SW480 (cell line): ENCODE measurements around the gene PDE3B.
"Not testable (repeated sequence)": the region's sequence is repeated elsewhere in the genome, so short reads cannot be mapped to it uniquely, and the experiment has no call there.

Source experiments
- DNase-seq: peaks from one replicate; pipeline ENCODE4 v3.0.0-alpha.2; 2016; ENCODE audit warnings: low spot score

Gene PDE3B

DNA sequence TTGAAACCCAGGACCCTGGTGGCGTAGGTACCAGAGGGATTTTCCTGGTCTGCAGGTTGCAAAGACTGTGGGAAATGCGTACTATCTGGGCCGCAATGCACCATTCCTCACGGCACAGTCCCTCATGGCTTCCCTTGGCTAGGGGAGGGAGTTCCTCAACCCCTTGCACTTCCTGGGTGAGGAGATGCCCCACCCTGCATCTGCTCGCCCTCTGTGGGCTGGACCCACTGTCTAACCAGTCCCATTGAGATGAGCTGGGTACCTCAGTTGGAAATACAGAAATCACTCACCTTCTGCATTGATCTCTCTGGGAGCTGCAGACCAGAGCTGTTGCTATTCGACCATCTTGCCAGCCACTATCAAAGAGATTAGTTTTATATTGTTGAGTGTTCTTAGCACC lies 100.1 kb downstream of the PDE3B start:
- DNase-seq, result not testable (repeated sequence)

DNA sequence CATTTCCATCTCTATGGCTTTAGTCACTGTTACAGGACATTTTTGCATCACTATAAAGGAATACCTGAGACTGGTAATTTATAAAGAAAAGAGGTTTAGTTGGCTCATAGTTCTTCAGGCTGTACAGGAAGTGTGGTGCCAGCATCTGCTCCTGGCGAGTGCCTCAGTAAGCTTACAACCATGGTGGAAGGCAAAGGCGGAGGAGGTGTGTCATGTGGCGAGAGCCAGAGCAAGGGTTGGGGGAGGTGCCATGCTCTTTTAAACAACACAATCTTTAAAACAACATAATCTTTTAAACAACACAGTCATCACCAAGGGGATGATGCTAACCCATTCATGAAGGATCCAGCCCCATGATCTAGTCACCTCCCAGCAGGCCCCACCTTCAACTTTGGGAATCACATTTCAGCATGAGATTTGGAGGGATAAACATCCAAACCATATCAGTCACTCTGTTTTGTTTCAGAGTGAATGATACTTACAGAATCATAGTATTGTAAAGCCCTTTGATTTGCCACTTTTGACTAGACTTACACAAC lies 103.3 kb downstream of the PDE3B start:
- no peak for DNase-seq

DNA sequence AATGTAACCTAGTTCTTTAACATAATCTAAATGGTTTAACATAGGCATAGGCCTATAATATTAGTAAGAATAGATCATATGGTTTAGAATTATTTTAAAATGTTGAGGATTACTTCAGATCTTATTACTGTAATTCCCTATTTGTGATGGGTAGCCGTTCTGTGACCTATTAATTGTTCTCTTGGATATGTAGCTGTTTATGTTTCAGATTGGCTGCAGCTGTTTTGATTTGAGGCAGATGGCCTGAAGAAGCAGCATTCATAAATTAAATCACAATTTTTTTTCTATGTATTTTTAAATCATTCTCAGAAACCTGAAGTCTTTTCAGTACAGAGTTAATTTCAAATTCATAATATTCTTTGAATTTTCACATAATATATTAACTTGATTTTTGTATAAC lies 104.5 kb downstream of the PDE3B start:
- DNase-seq, result no peak

DNA sequence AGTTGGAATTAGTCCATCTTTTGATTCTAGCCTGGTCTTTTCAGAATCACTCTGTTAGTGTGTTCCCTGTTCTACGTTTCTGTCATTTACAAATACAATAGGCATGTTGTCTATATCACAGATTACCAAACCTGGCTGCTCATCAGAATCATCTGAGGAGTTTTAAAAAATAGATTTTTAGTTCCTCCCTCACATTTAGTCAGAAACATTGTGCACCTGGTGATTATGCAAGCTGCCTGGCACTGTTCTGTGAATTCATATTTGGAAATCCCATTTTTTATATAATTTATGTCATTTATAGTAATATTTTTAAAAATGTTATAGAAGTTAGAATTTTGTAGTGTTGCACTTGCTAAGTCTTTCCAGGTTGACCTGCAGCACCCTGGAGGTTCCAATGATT lies 107.3 kb downstream of the PDE3B start:
- DNase-seq, result no peak

GRCh38 chr11:14751975-14752407 lies 108.4 kb downstream of the PDE3B start:
- DNase-seq, result no peak

DNA sequence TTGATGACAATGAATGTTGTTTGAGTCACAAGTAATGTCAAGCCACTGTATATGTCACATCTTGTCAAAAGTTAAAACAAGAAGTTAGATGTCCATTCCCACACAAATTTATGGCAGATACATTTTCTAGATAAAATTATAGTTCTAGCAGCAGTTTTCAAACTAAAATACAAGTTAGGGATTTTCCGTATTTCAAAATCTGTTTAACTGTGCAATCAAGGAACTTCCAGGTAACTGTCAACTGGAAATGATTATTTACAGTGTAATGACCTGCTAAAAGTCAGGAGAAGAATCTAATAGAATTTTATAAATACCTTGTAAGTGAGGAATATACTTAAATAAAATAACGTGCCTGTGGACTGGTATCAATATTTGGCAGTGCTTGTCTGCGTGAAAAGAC lies 111.5 kb downstream of the PDE3B start:
- no peak for DNase-seq

DNA sequence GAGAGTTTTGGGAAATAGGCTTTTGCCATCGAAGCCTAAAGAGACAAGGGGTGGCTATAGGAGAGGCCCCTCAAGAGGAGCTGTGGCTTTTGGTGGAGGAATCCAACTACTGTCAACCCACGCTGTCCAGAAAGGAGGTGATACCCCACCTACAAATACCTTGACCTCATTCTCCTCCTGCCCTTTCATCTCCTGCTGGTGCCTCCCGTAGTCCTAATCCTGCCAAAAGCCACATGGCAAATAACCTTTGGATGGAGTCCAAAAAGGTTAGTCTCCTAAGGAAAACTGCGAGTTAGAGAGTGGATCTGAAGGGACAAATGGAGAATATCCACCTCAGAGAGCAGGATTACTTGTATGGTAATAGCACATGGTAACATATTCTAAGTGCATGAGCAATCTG lies 112.7 kb downstream of the PDE3B start:
- no peak for DNase-seq

DNA sequence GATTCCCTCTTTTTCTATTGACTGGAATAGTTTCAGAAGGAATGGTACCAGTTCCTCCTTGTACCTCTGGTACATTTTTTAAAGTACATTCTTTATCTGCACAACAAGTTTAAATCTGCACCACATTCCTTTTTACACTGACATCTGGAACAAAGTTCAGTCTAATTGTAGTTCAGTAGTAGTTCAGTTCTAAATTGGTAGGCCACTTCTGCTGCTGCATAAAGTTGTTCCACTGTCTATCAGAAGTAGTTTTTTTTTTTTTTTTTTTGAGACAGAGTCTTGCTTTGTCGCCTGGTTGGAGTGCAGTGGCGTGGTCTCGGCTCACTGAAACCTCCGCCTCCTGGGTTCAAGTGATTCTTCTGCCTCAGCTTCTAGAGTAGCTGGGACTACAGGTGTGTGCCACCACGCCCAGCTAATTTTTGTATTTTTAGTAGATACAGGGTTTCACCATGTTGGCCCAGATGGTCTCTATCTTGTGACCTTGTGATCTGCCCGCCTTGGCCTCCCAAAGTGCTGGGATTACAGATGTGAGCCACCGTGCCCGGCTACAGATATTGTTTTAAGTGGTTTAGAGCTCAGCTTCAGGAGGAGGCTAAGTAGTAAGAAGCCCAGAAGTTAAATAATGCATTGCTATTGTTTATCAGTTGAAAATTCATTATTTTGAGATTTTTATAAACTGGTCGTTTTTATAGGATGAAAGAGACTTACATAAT lies 115.9 kb downstream of the PDE3B start:
- not testable (repeated sequence) for DNase-seq

DNA sequence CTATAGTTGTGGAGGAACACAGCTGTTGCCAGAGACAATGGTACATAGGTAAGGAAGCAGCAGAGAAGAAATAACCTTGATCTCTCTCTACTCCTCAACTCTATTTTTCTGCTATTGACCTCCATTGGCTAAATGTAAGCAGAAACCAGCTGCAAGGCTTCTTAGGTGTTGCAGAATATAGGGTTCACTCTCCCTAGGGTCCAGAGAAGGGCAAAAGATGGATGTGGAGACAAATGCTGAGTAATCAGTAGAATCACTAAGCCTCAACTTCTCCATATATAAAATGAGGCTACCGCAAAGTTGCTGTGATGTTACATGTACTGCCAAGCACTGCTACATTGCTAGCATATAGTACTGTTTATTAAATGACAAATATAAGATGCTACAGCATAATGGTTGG lies 120.6 kb downstream of the PDE3B start:
- DNase-seq, result no peak

DNA sequence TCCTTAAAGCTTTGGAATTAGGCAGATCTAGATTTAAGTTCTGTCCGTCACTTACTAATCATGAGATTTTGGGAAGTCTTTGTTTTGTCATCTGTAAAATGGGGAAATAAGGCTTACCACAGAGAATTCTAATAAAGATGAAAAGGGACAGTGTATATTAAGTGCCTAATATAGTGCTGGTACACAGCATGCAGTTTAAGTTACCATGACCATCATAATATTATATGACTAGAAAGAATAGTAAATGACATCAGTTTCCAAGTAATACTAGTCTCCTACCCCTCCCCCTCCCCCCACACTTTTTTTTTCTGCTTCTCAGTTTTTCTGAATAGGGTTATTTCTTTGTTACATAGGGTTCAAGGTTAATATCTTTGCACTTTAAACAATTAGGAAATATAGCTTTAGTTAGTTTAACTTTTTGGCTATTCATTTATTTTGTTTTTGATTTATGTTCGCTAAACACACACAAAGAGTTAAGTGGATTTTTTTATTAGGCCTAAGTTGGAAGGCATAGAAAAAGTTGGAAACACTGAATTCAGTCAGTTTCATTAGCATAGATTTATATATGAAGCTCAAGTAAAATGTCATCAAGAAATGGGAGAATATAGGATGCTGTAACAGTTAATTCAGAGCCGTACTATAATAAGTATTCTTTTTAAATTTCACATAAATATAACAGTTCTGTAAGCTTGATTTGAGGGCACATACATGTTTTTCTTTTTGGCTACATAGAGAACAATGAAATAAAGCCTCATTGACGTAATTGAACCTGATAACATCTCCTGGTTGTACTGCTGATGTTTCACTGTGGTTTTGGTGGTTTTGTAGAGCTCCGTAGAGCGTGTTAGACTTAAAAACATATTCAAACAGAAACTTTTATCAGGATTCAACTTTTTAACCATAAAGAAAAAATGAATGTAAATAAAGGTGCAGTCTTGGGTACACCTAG lies 121.2 kb downstream of the PDE3B start:
- DNase-seq, result peak; percentile 63

DNA sequence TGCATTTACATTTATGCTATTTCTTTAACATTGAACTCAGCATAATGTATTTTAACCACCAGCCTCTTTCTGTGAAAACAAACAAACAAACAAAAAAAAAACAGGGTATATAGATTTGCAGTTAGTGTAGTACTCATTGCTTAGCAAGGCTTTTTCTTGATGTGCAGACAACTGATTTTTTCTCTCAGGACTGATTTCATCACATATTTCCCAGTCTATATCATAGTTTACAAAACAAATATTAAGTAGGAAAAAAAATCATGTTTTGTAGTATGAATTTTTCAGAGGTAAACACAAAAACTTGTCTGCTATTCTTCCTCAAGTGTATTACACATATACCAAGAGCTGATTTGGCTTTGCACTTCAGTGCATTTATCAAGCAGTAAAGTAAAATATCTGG lies 123.0 kb downstream of the PDE3B start:
- no peak for DNase-seq

GRCh38 chr11:14768526-14769188 lies 125.1 kb downstream of the PDE3B start:
- DNase-seq, result no peak

DNA sequence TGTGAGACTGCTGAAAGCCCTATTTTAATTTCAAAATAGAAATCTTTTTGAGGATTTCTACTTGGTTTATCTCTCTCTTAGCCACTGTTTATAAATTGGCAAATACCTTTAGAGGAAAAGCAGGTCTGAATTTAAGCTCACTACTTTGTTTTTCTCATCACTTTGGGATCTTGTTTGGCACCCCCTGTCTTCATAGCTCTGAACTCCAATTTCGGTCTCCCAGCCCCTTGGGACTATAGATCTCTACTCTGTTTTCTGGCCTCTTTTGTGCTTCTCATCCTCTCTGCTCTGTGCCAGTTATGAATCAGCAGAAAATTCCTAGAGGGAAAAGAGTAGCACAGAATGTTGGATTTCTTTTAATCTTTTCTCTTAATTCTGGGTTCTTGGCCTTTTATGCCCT lies 130.2 kb downstream of the PDE3B start:
- DNase-seq, result no peak

- DNase-seq, result no peak
These were observed 131.1 kb downstream of the PDE3B start for GRCh38 chr11:14774721-14775120.

DNA sequence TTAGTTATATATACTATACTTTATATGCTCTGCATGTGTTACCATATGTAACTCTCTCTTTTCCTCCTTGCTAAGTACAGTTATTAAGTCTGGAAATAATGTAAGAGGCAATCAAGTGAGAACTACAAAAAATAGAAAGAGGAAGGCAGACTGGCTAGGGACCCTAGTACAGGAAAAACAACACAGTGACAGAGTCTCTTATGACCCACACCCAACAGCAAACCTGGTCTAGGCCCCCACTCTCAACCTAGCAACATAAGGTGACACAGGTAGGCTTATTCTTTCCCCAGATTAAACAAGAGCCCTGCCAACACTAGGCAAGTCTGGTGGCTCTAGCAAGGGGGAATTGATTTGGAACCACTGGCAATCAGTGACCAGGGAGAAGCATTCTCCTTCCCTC lies 132.3 kb downstream of the PDE3B start:
- DNase-seq, result no peak

DNA sequence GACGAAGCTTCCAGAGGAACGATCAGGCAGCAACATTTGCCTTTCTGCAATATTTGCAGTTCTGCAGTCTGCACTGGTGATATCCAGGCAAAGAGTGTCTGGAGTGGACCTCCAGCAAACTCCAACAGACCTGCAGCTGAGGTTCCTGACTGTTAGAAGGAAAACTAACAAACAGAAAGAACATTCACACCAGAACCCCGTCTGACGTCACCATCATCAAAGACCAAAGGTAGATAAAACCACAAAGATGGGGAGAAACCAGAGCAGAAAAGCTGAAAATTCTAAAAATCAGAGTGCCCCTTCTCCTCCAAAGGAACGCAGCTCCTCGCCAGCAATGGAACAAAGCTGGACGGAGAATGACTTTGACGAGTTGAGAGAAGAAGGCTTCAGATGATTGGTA lies 134.9 kb downstream of the PDE3B start:
- not testable (repeated sequence) for DNase-seq

DNA sequence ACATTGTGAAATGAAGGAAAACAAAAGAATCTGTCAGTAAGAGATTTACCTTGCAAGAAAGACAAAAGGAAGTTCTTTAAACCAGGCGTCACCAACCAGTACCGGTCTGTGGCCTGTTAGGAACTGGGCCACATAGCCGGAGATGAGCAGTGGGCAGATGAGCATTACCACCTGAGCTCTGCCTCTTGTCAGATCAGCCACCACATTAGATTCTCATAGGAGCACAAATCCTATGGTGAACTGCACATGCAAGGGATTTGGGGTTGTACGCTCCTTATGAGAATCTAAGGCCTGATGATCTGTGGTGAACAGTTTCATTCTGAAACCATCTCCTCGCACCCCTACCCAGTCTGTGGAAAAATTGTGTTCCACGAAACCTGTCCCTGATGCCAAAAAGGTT lies 140.2 kb downstream of the PDE3B start:
- DNase-seq, result no peak

GRCh38 chr11:14784230-14784629 lies 140.6 kb downstream of the PDE3B start:
- no peak for DNase-seq

DNA sequence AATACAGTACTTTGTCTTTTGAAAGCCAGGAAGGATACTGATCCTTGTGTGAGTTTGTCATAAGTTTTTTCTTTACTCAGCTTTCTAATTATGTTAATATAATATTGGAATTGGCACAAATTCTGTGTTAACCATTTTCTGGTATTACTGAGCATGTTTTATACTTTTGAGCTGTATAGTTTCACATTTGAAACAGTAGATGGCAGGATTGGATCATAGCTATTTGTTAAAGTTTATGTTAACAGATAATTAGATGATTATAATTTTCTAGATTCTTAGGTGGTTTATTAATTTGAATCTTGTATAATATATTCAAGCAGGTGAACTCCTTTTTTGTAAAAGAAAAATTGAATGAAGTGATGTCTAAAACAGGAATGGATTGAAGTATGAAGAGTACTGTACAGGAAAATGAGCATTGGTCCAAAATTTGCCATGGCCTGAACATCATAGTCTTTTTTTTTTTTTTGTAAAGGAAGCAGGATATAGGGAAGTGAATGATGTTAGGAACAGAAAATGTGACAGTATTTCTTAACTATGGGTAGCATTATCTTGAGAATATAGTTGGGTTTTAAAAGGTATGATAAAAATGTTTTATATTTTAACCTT lies 146.4 kb downstream of the PDE3B start:
- DNase-seq, result peak; percentile 28

GRCh38 chr11:14793546-14793945 lies 149.9 kb downstream of the PDE3B start:
- no peak for DNase-seq

DNA sequence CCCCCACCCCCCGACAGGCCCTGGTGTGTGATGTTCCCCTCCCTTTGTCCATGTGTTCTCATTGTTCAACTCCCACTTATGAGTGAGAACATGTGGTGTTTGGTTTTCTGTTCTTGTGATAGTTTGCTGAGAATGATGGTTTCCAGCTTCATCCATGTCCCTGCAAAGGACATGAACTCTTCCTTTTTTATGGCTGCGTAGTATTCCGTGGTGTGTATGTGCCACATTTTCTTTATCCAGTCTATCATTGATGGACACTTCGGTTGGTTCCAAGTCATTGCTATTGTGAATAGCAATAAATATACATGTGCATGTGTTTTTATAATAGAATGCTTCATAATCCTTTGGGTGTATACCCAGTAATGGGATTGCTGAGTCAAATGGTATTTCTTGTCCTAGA lies 152.4 kb downstream of the PDE3B start:
- not testable (repeated sequence) for DNase-seq

DNA sequence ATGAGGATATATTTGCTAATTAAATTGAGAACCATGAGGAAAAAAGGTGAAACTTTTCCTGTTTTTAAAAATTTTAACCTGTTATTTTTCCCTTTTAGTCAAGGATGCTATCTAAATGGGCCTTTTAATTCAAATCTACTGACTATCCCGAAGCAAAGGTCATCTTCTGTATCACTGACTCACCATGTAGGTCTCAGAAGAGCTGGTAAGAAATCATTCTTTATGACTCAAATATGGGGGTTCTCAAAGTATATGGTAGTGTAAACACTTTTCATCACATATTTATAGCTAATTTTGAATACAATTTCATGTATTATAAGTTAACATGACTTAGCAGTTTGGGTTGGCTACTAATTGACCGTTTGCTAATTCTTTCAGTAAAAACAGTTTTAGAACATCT lies 160.2 kb downstream of the PDE3B start:
- DNase-seq, result no peak
